ENCODE measurements around the gene CPED1. TPM values are rescaled to one million over a fixed set of nuclear protein-coding genes. Genes with fewer than 3 reads are reported as not detected.

The CPED1 gene
- total RNA-seq, 1 experiment from 2014 or later: 0.44 TPM

GRCh38 chr7:121271098-121271497, 282.6 kb downstream of the CPED1 start:
- H3K27me3 Mint-ChIP-seq (ENCODE audit: low read depth): no peaks in the 10 kb centered on the region
- no peaks in the 10 kb centered on the region for H3K36me3 Mint-ChIP-seq
- H3K27ac Mint-ChIP-seq: no peak overlapping the region
- no peak for ATAC-seq
- peaks cover 4% of the 10 kb centered on the region; the same call in 1 of the 2 replicates for H3K4me1 Mint-ChIP-seq
- H3K4me3 Mint-ChIP-seq: no peak overlapping the region
- H3K9me3 Mint-ChIP-seq: peaks cover 4% of the 10 kb centered on the region
- TF ChIP-seq IRF2 (CRISPR knock-in tag; IDR thresholded peaks at IDR 0.05; ENCODE audit: borderline replicate concordance, low read depth) (no peak), CBFB (CRISPR knock-in tag; IDR thresholded peaks at IDR 0.05; ENCODE audit: low read depth) (no peak), NFYB (CRISPR knock-in tag; conservative IDR thresholded peaks at IDR 0.05; ENCODE audit: low read depth) (no peak), E2F1 (CRISPR knock-in tag; IDR thresholded peaks at IDR 0.05) (no peak), ZMAT4 (CRISPR knock-in tag; IDR thresholded peaks at IDR 0.05) (no peak), PREB (CRISPR knock-in tag; IDR thresholded peaks at IDR 0.05; ENCODE audit: borderline replicate concordance) (no peak), FOXJ3 (CRISPR knock-in tag; IDR thresholded peaks at IDR 0.05; ENCODE audit: borderline replicate concordance) (no peak), MXD4 (CRISPR knock-in tag; IDR thresholded peaks at IDR 0.05; ENCODE audit: borderline replicate concordance) (no peak), AFF4 (CRISPR knock-in tag; IDR thresholded peaks at IDR 0.05; ENCODE audit: borderline replicate concordance) (no peak), OVOL2 (CRISPR knock-in tag; IDR thresholded peaks at IDR 0.05; ENCODE audit: borderline replicate concordance) (no peak), EMX1 (CRISPR knock-in tag; IDR thresholded peaks at IDR 0.05) (no peak), GTF2I (CRISPR knock-in tag; conservative IDR thresholded peaks at IDR 0.05) (no peak), FOXP4 (CRISPR knock-in tag; IDR thresholded peaks at IDR 0.05) (no peak), FOXP1 (CRISPR knock-in tag; IDR thresholded peaks at IDR 0.05; ENCODE audit: borderline replicate concordance) (no peak), TCF7 (CRISPR knock-in tag; IDR thresholded peaks at IDR 0.05; ENCODE audit: low read depth) (no peak), ZNF416 (CRISPR knock-in tag; IDR thresholded peaks at IDR 0.05) (no peak), STAT6 (CRISPR knock-in tag; conservative IDR thresholded peaks at IDR 0.05; ENCODE audit: low read depth) (no peak)
- no peak for DNase-seq (ENCODE audit: low spot score)
- ChIA-PET POLR2A (no interaction called here), CTCF (no interaction called here)

Data from WTC11 (cell line).